HEK293 (cell line): ENCODE data around the gene MMP21.

Experiments used
- BCL11B ChIP-seq: fragments of 450-650 bp; formaldehyde crosslinking; IDR thresholded peaks from 2 replicates; pipeline ENCODE4 v1.5.1; 2016; ENCODE audit warnings: low read depth, missing biosample characterization, missing genetic modification characterization
- BCL6B ChIP-seq: fragments of 450-650 bp; formaldehyde crosslinking; IDR thresholded peaks from 2 replicates; pipeline ENCODE4 v1.5.1; 2017; ENCODE audit warnings: missing biosample characterization, missing genetic modification characterization
- ELK4 ChIP-seq: IDR thresholded peaks from 2 replicates; pipeline ENCODE4 v1.6.1; 2011; ENCODE audit warnings: mild to moderate bottlenecking, low read depth, low read length, borderline replicate concordance
- FEZF1 ChIP-seq: fragments of 450-650 bp; formaldehyde crosslinking; IDR thresholded peaks from 2 replicates; pipeline ENCODE4 v1.5.1; 2016; ENCODE audit warnings: missing biosample characterization, missing genetic modification characterization
- HOXA7 ChIP-seq: sonication (generic); formaldehyde crosslinking; IDR thresholded peaks from 2 replicates; pipeline ENCODE4 v1.8.1; 2022; ENCODE audit warnings: missing genetic modification reagents, borderline replicate concordance
- IKZF3 ChIP-seq: fragments of 450-650 bp; IDR thresholded peaks from 2 replicates; pipeline ENCODE4 v1.5.0; 2018; ENCODE audit warnings: missing biosample characterization, mild to moderate bottlenecking, missing genetic modification characterization, moderate library complexity
- OVOL3 ChIP-seq: fragments of 450-650 bp; formaldehyde crosslinking; IDR thresholded peaks from 2 replicates; pipeline ENCODE4 v1.5.1; 2016; ENCODE audit warnings: missing biosample characterization, missing genetic modification characterization
- SP2 ChIP-seq: fragments of 450-650 bp; formaldehyde crosslinking; IDR thresholded peaks from 2 replicates; pipeline ENCODE4 v1.5.1; 2016; ENCODE audit warnings: missing biosample characterization, missing genetic modification characterization
- WT1 ChIP-seq: fragments of 450-650 bp; formaldehyde crosslinking; IDR thresholded peaks from 2 replicates; pipeline ENCODE4 v1.5.1; 2016; ENCODE audit warnings: missing biosample characterization, missing genetic modification characterization
- ZIC2 ChIP-seq: fragments of 450-650 bp; formaldehyde crosslinking; IDR thresholded peaks from 2 replicates; pipeline ENCODE4 v1.5.1; 2016; ENCODE audit warnings: missing biosample characterization, missing genetic modification characterization
- ZNF174 ChIP-seq: fragments of 450-650 bp; formaldehyde crosslinking; IDR thresholded peaks from 2 replicates; pipeline ENCODE4 v1.5.0; 2017; ENCODE audit warnings: missing biosample characterization, mild to moderate bottlenecking, missing genetic modification characterization
- ZNF24 ChIP-seq: fragments of 450-650 bp; formaldehyde crosslinking; IDR thresholded peaks from 2 replicates; pipeline ENCODE4 v1.5.1; 2016; ENCODE audit warnings: missing biosample characterization, missing genetic modification characterization
- ZNF311 ChIP-seq: fragments of 450-650 bp; formaldehyde crosslinking; IDR thresholded peaks from 2 replicates; pipeline ENCODE4 v1.5.1; 2017; ENCODE audit warnings: missing biosample characterization, missing genetic modification characterization, borderline replicate concordance
- ZNF341 ChIP-seq: fragments of 450-650 bp; formaldehyde crosslinking; IDR thresholded peaks from 2 replicates; pipeline ENCODE4; 2016; ENCODE audit warnings: low read depth, missing biosample characterization, missing genetic modification characterization
- ZNF354C ChIP-seq: fragments of 450-650 bp; formaldehyde crosslinking; IDR thresholded peaks from 2 replicates; pipeline ENCODE4 v1.5.1; 2016; ENCODE audit warnings: missing biosample characterization, missing genetic modification characterization, low read depth, borderline replicate concordance
- ZNF416 ChIP-seq: fragments of 450-650 bp; formaldehyde crosslinking; IDR thresholded peaks from 2 replicates; pipeline ENCODE4 v1.5.1; 2016; ENCODE audit warnings: missing biosample characterization, missing genetic modification characterization
- ZNF473 ChIP-seq: fragments of 450-650 bp; formaldehyde crosslinking; IDR thresholded peaks from 2 replicates; pipeline ENCODE4 v1.5.1; 2017; ENCODE audit warnings: missing biosample characterization, missing genetic modification characterization
- ZNF514 ChIP-seq: fragments of 450-650 bp; formaldehyde crosslinking; IDR thresholded peaks from 2 replicates; pipeline ENCODE4 v1.5.1; 2016; ENCODE audit warnings: missing biosample characterization, missing genetic modification characterization
- ZNF624 ChIP-seq: fragments of 450-650 bp; formaldehyde crosslinking; IDR thresholded peaks from 2 replicates; pipeline ENCODE4 v1.5.1; 2017; ENCODE audit warnings: missing biosample characterization, missing genetic modification characterization
- ZNF626 ChIP-seq: fragments of 450-650 bp; sonication (Bioruptor Pico); formaldehyde crosslinking; IDR thresholded peaks from 2 replicates; pipeline ENCODE4 v1.5.1; 2018; ENCODE audit warnings: missing biosample characterization, missing genetic modification characterization, inconsistent platforms
- ZNF791 ChIP-seq: fragments of 450-650 bp; formaldehyde crosslinking; IDR thresholded peaks from 2 replicates; pipeline ENCODE4 v1.5.1; 2016; ENCODE audit warnings: missing biosample characterization, missing genetic modification characterization
- ZNF837 ChIP-seq: fragments of 450-650 bp; formaldehyde crosslinking; IDR thresholded peaks from 2 replicates; pipeline ENCODE4 v1.5.1; 2016; ENCODE audit warnings: missing biosample characterization, missing genetic modification characterization
- ZSCAN23 ChIP-seq: fragments of 450-650 bp; formaldehyde crosslinking; IDR thresholded peaks from 2 replicates; pipeline ENCODE4 v1.5.1; 2016; ENCODE audit warnings: missing biosample characterization, missing genetic modification characterization
- TF ChIP-seq, protein P1 (sequence below): fragments of 450-650 bp; formaldehyde crosslinking; IDR thresholded peaks from 2 replicates; pipeline ENCODE4 v1.5.0; 2017; ENCODE audit warnings: missing biosample characterization, missing genetic modification characterization, borderline replicate concordance
- TF ChIP-seq, protein P2 (sequence below): fragments of 450-650 bp; IDR thresholded peaks from 2 replicates; pipeline ENCODE4 v1.5.1; 2018; ENCODE audit warnings: missing biosample characterization, mild to moderate bottlenecking, missing genetic modification characterization
- TF ChIP-seq, protein P3 (sequence below): fragments of 450-650 bp; formaldehyde crosslinking; IDR thresholded peaks from 2 replicates; pipeline ENCODE4 v1.5.1; 2017; ENCODE audit warnings: missing biosample characterization, missing genetic modification characterization
- TF ChIP-seq, protein P4 (sequence below): fragments of 450-650 bp; formaldehyde crosslinking; IDR thresholded peaks from 2 replicates; pipeline ENCODE4 v1.5.1; 2017; ENCODE audit warnings: missing biosample characterization, missing genetic modification characterization
- TF ChIP-seq, protein P5 (sequence below): fragments of 450-650 bp; formaldehyde crosslinking; IDR thresholded peaks from 2 replicates; pipeline ENCODE4 v1.5.1; 2016; ENCODE audit warnings: missing biosample characterization, missing genetic modification characterization

MMP21 gene

DNA sequence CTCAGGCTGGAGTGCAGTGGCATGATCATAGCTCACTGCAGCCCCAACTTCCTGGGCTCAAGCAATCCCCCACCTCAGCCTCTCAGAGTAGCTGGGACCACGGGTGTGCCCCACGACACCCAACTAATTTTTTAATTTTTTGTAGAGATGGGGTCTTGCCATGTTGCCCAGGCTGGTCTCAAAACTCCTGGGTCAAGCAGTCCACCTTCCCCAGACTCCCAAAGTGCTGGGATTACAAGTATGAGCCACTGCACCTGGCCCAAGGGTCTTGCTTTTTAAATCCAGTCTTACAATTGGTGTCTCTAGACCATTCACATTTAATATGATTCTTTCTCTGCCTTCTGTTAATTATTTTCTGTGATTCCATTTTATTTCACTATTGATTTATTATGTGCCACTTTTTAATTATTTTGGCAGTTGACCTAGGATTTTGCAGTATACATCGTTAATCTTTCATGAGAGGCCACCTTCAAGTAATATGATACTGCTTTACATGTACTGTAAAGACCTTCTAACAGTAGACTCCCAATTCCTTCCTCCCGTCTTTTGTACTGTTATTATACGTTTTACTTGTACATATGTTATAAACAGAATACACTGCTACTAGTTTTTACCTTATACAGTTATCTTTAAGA, 18.7 kb downstream of the MMP21 start (continued):
- TF ChIP-seq, protein P1, sequence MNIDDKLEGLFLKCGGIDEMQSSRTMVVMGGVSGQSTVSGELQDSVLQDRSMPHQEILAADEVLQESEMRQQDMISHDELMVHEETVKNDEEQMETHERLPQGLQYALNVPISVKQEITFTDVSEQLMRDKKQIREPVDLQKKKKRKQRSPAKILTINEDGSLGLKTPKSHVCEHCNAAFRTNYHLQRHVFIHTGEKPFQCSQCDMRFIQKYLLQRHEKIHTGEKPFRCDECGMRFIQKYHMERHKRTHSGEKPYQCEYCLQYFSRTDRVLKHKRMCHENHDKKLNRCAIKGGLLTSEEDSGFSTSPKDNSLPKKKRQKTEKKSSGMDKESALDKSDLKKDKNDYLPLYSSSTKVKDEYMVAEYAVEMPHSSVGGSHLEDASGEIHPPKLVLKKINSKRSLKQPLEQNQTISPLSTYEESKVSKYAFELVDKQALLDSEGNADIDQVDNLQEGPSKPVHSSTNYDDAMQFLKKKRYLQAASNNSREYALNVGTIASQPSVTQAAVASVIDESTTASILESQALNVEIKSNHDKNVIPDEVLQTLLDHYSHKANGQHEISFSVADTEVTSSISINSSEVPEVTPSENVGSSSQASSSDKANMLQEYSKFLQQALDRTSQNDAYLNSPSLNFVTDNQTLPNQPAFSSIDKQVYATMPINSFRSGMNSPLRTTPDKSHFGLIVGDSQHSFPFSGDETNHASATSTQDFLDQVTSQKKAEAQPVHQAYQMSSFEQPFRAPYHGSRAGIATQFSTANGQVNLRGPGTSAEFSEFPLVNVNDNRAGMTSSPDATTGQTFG (tag by site-specific recombination), result no peak
- TF ChIP-seq, protein P2, sequence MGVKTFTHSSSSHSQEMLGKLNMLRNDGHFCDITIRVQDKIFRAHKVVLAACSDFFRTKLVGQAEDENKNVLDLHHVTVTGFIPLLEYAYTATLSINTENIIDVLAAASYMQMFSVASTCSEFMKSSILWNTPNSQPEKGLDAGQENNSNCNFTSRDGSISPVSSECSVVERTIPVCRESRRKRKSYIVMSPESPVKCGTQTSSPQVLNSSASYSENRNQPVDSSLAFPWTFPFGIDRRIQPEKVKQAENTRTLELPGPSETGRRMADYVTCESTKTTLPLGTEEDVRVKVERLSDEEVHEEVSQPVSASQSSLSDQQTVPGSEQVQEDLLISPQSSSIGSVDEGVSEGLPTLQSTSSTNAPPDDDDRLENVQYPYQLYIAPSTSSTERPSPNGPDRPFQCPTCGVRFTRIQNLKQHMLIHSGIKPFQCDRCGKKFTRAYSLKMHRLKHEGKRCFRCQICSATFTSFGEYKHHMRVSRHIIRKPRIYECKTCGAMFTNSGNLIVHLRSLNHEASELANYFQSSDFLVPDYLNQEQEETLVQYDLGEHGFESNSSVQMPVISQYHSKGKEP (tag by site-specific recombination), result peak; percentile 73
- no peak for TF ChIP-seq ZNF354C (tag by site-specific recombination)
- TF ChIP-seq ZIC2 (tag by site-specific recombination), result no peak
- no peak for TF ChIP-seq ZNF473 (tag by site-specific recombination)
- TF ChIP-seq OVOL3, result peak; percentile 41; the same call in 1 of the 2 replicates
- peak; percentile 42; the same call in 1 of the 2 replicates for TF ChIP-seq BCL6B
- TF ChIP-seq, protein P3, sequence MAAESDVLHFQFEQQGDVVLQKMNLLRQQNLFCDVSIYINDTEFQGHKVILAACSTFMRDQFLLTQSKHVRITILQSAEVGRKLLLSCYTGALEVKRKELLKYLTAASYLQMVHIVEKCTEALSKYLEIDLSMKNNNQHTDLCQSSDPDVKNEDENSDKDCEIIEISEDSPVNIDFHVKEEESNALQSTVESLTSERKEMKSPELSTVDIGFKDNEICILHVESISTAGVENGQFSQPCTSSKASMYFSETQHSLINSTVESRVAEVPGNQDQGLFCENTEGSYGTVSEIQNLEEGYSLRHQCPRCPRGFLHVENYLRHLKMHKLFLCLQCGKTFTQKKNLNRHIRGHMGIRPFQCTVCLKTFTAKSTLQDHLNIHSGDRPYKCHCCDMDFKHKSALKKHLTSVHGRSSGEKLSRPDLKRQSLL (tag by site-specific recombination), result no peak
- no peak for TF ChIP-seq HOXA7 (CRISPR knock-in tag)
- no peak for TF ChIP-seq SP2 (tag by site-specific recombination)
- no peak for TF ChIP-seq ELK4
- TF ChIP-seq ZNF341 (tag by site-specific recombination), result no peak
- TF ChIP-seq, protein P4, sequence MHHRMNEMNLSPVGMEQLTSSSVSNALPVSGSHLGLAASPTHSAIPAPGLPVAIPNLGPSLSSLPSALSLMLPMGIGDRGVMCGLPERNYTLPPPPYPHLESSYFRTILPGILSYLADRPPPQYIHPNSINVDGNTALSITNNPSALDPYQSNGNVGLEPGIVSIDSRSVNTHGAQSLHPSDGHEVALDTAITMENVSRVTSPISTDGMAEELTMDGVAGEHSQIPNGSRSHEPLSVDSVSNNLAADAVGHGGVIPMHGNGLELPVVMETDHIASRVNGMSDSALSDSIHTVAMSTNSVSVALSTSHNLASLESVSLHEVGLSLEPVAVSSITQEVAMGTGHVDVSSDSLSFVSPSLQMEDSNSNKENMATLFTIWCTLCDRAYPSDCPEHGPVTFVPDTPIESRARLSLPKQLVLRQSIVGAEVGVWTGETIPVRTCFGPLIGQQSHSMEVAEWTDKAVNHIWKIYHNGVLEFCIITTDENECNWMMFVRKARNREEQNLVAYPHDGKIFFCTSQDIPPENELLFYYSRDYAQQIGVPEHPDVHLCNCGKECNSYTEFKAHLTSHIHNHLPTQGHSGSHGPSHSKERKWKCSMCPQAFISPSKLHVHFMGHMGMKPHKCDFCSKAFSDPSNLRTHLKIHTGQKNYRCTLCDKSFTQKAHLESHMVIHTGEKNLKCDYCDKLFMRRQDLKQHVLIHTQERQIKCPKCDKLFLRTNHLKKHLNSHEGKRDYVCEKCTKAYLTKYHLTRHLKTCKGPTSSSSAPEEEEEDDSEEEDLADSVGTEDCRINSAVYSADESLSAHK (tag by site-specific recombination), result peak; percentile 65; the same call in 1 of the 2 replicates
- TF ChIP-seq ZNF174, result no peak
- no peak for TF ChIP-seq ZNF624
- TF ChIP-seq ZNF514 (tag by site-specific recombination), result no peak
- TF ChIP-seq BCL11B, result 0 out of 2 replicates have a peak, but pooled peaks have one; percentile 27
- no peak for TF ChIP-seq ZNF791 (tag by site-specific recombination)
- peak; percentile 95 for TF ChIP-seq WT1 (tag by site-specific recombination)
- TF ChIP-seq ZNF626 (tag by site-specific recombination), result no peak
- TF ChIP-seq ZNF416 (tag by site-specific recombination), result no peak
- TF ChIP-seq ZNF837 (tag by site-specific recombination), result no peak
- TF ChIP-seq ZSCAN23 (tag by site-specific recombination), result no peak
- peak; percentile 30; the same call in 1 of the 2 replicates for TF ChIP-seq IKZF3 (tag by site-specific recombination)
- TF ChIP-seq FEZF1 (tag by site-specific recombination), result peak; percentile 90
- TF ChIP-seq, protein P5, sequence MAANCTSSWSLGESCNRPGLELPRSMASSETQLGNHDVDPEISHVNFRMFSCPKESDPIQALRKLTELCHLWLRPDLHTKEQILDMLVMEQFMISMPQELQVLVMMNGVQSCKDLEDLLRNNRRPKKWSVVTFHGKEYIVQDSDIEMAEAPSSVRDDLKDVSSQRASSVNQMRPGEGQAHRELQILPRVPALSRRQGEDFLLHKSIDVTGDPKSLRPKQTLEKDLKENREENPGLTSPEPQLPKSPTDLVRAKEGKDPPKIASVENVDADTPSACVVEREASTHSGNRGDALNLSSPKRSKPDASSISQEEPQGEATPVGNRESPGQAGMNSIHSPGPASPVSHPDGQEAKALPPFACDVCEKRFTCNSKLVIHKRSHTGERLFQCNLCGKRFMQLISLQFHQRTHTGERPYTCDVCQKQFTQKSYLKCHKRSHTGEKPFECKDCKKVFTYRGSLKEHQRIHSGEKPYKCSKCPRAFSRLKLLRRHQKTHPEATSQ, result no peak
- no peak for TF ChIP-seq ZNF311 (tag by site-specific recombination)
- no peak for TF ChIP-seq ZNF24 (tag by site-specific recombination)
